ENCODE data around the gene ERLEC1.

ERLEC1 gene

GRCh38 chr2:53786705-53787613 is at the start of gene ERLEC1, which contains the start of gene ASB3:
Gene ERLEC1 (plus strand): TSS chr2:53787044. CDS start chr2:53787211, 167 bp downstream.
Gene ASB3 (minus strand): TSS chr2:53786953. CDS start chr2:53765572, 21,381 bp downstream.
- TF ChIP-seq MAX (IDR thresholded peaks at IDR 0.05; ENCODE audit: low read depth, low read length), result peak; percentile 64
- TF ChIP-seq CTCF (IDR thresholded peaks at IDR 0.05; ENCODE audit: low read depth, low read length), result no peak
- TF ChIP-seq POLR2A (IDR thresholded peaks at IDR 0.05; ENCODE audit: extremely low read depth, insufficient read length), result peak; percentile 87
- TF ChIP-seq MYC (IDR thresholded peaks at IDR 0.05; ENCODE audit: low read depth, low read length), result peak; percentile 80
- DNase-seq (ENCODE audit: low read depth), result peak; percentile 96
- H3K4me3 ChIP-seq (ENCODE audit: low read depth, low read length), result peak within 1 kb of the TSS; percentile 91

DNA sequence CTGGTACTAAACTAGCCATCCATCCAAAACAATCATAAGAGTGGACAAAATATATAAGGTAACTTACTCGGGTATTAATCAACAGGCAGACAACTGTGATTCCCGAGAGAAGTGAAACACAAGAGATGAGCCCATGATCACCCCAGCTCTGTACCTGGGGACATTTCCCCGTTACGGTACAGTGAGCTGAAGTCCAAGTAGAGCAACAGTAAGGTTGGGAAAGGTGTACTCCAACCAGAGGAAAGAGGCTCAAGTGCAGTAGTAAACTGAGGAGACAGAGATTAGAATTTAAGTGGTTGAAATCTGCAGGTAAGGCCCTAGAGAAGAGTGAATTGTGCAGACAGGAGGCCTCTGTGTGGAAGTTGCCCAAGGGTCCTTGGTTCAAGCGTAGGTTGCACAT is 49.8 kb upstream of the ERLEC1 start:
- no peak for TF ChIP-seq CTCF (IDR thresholded peaks at IDR 0.05; ENCODE audit: low read depth, low read length)
- no peak overlapping the region for H3K4me3 ChIP-seq (ENCODE audit: low read depth, low read length)
- no peak for DNase-seq (ENCODE audit: low read depth)

GRCh38 chr2:53739032-53739431 is 47.8 kb upstream of the ERLEC1 start:
- DNase-seq (ENCODE audit: low read depth), result peak; percentile 12
- TF ChIP-seq MYC (IDR thresholded peaks at IDR 0.05; ENCODE audit: low read depth, low read length), result no peak
- no peak for TF ChIP-seq CTCF (IDR thresholded peaks at IDR 0.05; ENCODE audit: low read depth, low read length)
- no peak for TF ChIP-seq POLR2A (IDR thresholded peaks at IDR 0.05; ENCODE audit: extremely low read depth, insufficient read length)
- TF ChIP-seq MAX (IDR thresholded peaks at IDR 0.05; ENCODE audit: low read depth, low read length), result no peak
- H3K4me3 ChIP-seq (ENCODE audit: low read depth, low read length), result no peak overlapping the region

DNA sequence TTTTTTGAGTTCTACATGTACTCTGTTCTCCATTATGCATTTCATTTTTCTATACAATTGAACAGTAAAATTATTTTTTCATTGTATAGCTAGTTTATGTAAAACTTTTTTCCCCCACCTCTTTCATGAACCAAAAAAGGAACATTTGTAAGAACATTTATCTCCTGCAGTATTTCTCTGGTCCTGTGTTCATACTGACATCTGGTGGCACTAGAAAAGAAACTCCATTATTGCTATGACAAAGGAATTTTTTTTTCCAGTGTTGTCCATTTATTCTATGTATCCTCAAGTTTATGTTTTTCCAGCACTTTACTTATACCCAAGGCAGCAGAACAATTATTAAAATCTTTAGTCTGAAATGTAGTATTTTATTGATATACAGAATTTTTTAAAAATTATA is 46.7 kb upstream of the ERLEC1 start:
- no peak overlapping the region for H3K4me3 ChIP-seq (ENCODE audit: low read depth, low read length)
- TF ChIP-seq MYC (IDR thresholded peaks at IDR 0.05; ENCODE audit: low read depth, low read length), result no peak
- no peak for TF ChIP-seq MAX (IDR thresholded peaks at IDR 0.05; ENCODE audit: low read depth, low read length)
- TF ChIP-seq POLR2A (IDR thresholded peaks at IDR 0.05; ENCODE audit: extremely low read depth, insufficient read length), result no peak
- TF ChIP-seq CTCF (IDR thresholded peaks at IDR 0.05; ENCODE audit: low read depth, low read length), result no peak
- peak; percentile 42 for DNase-seq (ENCODE audit: low read depth)

DNA sequence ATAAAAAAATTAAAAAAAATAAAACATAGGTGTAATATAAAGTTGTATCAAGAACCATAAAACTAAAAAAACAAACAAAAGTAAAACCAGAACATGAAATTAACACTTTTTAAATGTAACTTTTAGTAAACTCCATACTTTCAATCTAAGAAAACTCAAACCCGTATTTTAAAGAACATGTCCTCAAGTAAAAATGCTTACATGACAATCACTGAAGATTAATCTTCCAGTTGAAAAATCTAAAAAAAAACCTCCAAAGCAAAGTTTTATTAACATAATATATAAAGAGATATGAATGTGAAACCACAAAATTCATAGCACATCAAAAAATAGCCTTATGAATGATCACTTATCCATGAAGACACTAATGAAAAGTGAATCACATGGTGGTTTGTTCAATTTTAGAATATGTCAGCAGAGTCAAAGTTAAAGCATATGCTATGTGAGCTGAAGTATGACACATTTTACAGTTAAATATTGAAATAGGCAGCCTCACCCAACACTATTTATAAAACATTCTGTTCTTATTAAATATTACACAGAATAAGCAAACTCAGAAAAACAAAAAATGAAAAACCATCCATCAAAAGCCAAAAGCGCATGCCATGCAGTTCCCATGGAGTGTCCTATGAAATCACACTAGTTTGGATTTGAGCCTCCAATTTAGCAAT is 42.3 kb upstream of the ERLEC1 start:
- DNase-seq (ENCODE audit: low read depth), result no peak
- no peak for TF ChIP-seq CTCF (IDR thresholded peaks at IDR 0.05; ENCODE audit: low read depth, low read length)
- TF ChIP-seq MYC (IDR thresholded peaks at IDR 0.05; ENCODE audit: low read depth, low read length), result no peak
- TF ChIP-seq POLR2A (IDR thresholded peaks at IDR 0.05; ENCODE audit: extremely low read depth, insufficient read length), result no peak
- no peak for TF ChIP-seq MAX (IDR thresholded peaks at IDR 0.05; ENCODE audit: low read depth, low read length)
- H3K4me3 ChIP-seq (ENCODE audit: low read depth, low read length), result no peak overlapping the region

All from NB4 (cell line).